Vagina (tissue), 2 donors: ENCODE data around the gene YARS1. TPM values are rescaled to one million over a fixed set of nuclear protein-coding genes. Genes with fewer than 3 reads are reported as not detected.

ENCODE experiments used
- DNase-seq, 2 donors: peaks; one replicate each; pipeline ENCODE4 v3.0.0-alpha.2; 2017; ENCODE audit errors: extremely low spot score in 2 of 2
- H3K27ac ChIP-seq: fragments of 200-600 bp; sonication (generic); one replicate; pipeline ENCODE4 v1.5.1; 2019
- H3K27me3 ChIP-seq: fragments of 200-600 bp; sonication (generic); one replicate; pipeline ENCODE4 v1.5.1; 2019
- H3K36me3 ChIP-seq, 2 donors: fragments of 200-600 bp; sonication (generic); one replicate each; pipeline ENCODE4 v1.5.1; 2017 to 2019
- H3K4me1 ChIP-seq: fragments of 200-600 bp; sonication (generic); one replicate; pipeline ENCODE4 v1.5.1; 2019
- H3K4me3 ChIP-seq, 2 donors: fragments of 200-600 bp; sonication (generic); 1 replicate in 1 of 2; 2 replicates in 1 of 2; pipeline ENCODE4 v1.5.1; 2016 to 2019
- H3K9me3 ChIP-seq: fragments of 200-600 bp; sonication (generic); one replicate; pipeline ENCODE4 v1.5.1; 2019
- CTCF ChIP-seq, 3 experiments: fragments of 450-650 bp in 2 of 3; fragments of 200-600 bp in 1 of 3; sonication (generic) in 1 of 3; IDR thresholded peaks; one replicate each; pipeline ENCODE4 v1.5.1; 2017 to 2019; ENCODE audit warnings: antibody characterized with exemption in 3 of 3, mild to moderate bottlenecking in 2 of 3, moderate library complexity in 2 of 3
- POLR2A ChIP-seq, 2 donors: fragments of 450-650 bp; IDR thresholded peaks; one replicate each; pipeline ENCODE4 v1.6.1; 2017; ENCODE audit warnings: antibody characterized with exemption in 2 of 2, mild to moderate bottlenecking in 2 of 2, moderate library complexity in 2 of 2
- POLR2AphosphoS5 ChIP-seq, 2 donors: sonication (generic); formaldehyde crosslinking; IDR thresholded peaks; one replicate each; pipeline ENCODE4 v1.9.0; 2017; ENCODE audit warnings: antibody characterized with exemption in 2 of 2, mild to moderate bottlenecking in 2 of 2, low read depth in 1 of 2; ENCODE audit not compliant: insufficient read depth in 1 of 2
- intact Hi-C: fragments of 100-400 bp; cut with DNase I; formaldehyde crosslinking; loops from one replicate; pipeline ENCODE4 v1.15.1; 2023
- total RNA-seq: library from RNA; depleted of rRNA; stranded (reverse); fragments of >200 nt; gene quantifications from one replicate; pipeline ENCODE4 v1.2.3, GENCODE V29; 2016

The YARS1 gene
- total RNA-seq, 1 donor from 2014 or later: 41.3 TPM

DNA sequence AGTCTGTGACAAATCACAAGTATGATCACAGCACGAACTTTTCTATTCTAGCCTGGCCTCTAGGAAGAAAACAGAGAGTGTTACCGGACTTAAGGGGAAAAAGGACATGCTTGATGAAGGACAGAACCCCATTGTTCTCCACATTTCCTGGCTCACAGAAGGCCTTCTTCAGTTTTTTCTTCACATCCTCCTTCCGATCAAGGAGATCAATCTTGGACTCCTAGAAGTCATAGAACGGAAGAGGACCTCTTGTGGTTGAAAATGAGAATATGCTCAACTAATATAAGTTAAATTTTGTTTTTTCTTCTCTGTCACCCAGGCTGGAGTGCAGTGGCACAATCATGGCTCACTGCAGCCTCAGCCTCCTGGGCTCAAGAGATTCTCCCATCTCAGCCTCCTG is 30.3 kb downstream of the YARS1 start:
- Histone ChIP-seq H3K27me3 (no peaks in the 10 kb centered on the region), H3K27ac (no peak overlapping the region), H3K9me3 (no peaks in the 10 kb centered on the region), H3K4me3 (no peak overlapping the region), H3K4me1 (no peaks in the 10 kb centered on the region), H3K36me3 (peaks cover 0 to 47% of the 10 kb centered on the region in 2 donors)
- DNase-seq: no peak
- no peak for TF ChIP-seq POLR2AphosphoS5 (IDR thresholded peaks at IDR 0.05; ENCODE audit: insufficient read depth in 1 of 2, low read depth in 1 of 2)
- TF ChIP-seq POLR2A (IDR thresholded peaks at IDR 0.05): no peak
- TF ChIP-seq CTCF (IDR thresholded peaks at IDR 0.05): no peak
- intact Hi-C loops: no loop called here

- H3K4me3 ChIP-seq: no peak overlapping the region
- intact Hi-C loops: no loop called here
- no peaks in the 10 kb centered on the region for H3K27me3 ChIP-seq
- TF ChIP-seq CTCF (IDR thresholded peaks at IDR 0.05) (no peak), POLR2A (IDR thresholded peaks at IDR 0.05) (no peak), POLR2AphosphoS5 (IDR thresholded peaks at IDR 0.05; ENCODE audit: insufficient read depth in 1 of 2, low read depth in 1 of 2) (no peak)
- DNase-seq: no peak
- peaks cover 4 to 56% of the 10 kb centered on the region in 2 donors for H3K36me3 ChIP-seq
- H3K9me3 ChIP-seq: no peaks in the 10 kb centered on the region
- H3K27ac ChIP-seq: no peak overlapping the region
- H3K4me1 ChIP-seq: no peaks in the 10 kb centered on the region
Measured at GRCh38 chr1:32784817-32785216, 32.3 kb downstream of the YARS1 start.

- H3K4me3 ChIP-seq: no peak overlapping the region
- H3K27ac ChIP-seq: no peak overlapping the region
- no peak for DNase-seq
- TF ChIP-seq POLR2A (IDR thresholded peaks at IDR 0.05): no peak
- TF ChIP-seq POLR2AphosphoS5 (IDR thresholded peaks at IDR 0.05; ENCODE audit: insufficient read depth in 1 of 2, low read depth in 1 of 2): no peak
- H3K36me3 ChIP-seq: peaks cover 4 to 65% of the 10 kb centered on the region in 2 donors
- H3K4me1 ChIP-seq: no peaks in the 10 kb centered on the region
- intact Hi-C loops: no loop called here
- H3K27me3 ChIP-seq: no peaks in the 10 kb centered on the region
- no peaks in the 10 kb centered on the region for H3K9me3 ChIP-seq
Measured at GRCh38 chr1:32783851-32784250, 33.3 kb downstream of the YARS1 start.

DNA sequence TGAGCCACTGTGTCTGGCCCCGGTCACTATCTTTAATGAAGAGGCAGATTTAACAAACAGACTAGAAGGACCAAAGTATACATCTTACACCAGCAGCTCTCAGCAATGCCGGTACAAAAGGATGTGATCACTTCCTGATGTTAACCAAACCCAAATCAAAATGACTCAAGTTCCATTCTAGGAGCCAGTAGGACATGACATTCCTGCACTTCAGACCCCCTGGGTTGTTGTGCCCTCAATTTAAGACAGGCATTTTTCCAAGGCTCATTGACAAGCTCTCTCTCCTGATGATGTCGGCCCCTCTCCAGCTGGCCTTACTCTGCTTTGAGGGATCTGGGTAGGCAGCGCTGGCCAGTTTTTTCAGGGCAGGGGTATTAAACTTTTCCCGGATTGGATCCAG is 35.1 kb downstream of the YARS1 start:
- H3K4me1 ChIP-seq: no peaks in the 10 kb centered on the region
- H3K9me3 ChIP-seq: no peaks in the 10 kb centered on the region
- no peak overlapping the region for H3K4me3 ChIP-seq
- no peaks in the 10 kb centered on the region for H3K27me3 ChIP-seq
- intact Hi-C loops: no loop called here
- TF ChIP-seq CTCF (IDR thresholded peaks at IDR 0.05) (no peak), POLR2A (IDR thresholded peaks at IDR 0.05) (no peak), POLR2AphosphoS5 (IDR thresholded peaks at IDR 0.05; ENCODE audit: insufficient read depth in 1 of 2, low read depth in 1 of 2) (no peak)
- H3K36me3 ChIP-seq: peaks cover 4 to 77% of the 10 kb centered on the region in 2 donors
- no peak for DNase-seq
- H3K27ac ChIP-seq: no peak overlapping the region

DNA sequence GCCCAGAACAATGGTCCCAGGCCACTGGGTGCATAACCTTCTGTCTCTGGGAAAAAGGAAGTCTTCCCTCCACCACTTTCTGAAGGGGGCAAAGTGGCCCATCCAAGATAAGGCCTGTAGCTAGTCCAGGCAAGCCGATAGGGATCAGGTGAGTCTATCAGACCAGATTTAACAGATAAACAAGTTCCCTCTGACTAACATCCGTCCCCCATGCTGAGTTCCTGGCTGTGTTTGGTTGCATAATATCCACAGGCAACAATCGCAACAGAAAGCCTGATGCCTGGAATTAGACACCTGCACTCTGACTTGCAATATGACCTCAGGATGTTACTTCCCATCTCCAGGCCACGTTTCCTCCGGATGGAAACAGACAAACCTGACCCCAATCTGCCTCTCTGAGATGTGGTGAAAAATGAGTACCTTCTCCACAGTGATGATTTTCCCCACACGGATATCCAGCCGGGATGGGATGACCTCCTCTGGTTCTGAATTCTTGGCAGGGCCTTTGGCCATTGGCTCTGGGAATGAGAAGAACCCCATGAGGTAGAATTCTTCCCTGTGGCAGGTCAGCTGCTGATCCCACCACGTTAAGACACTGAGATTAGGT is 36.4 kb downstream of the YARS1 start:
- H3K9me3 ChIP-seq: no peaks in the 10 kb centered on the region
- no peak overlapping the region for H3K27ac ChIP-seq
- H3K4me1 ChIP-seq: peaks cover under 1% of the 10 kb centered on the region
- H3K4me3 ChIP-seq: no peak overlapping the region
- H3K27me3 ChIP-seq: no peaks in the 10 kb centered on the region
- DNase-seq: peak in 1 of 2 donors; percentile 84
- intact Hi-C loops: no loop called here
- TF ChIP-seq POLR2A (IDR thresholded peaks at IDR 0.05): no peak
- no peak for TF ChIP-seq POLR2AphosphoS5 (IDR thresholded peaks at IDR 0.05; ENCODE audit: insufficient read depth in 1 of 2, low read depth in 1 of 2)
- no peak for TF ChIP-seq CTCF (IDR thresholded peaks at IDR 0.05)
- H3K36me3 ChIP-seq: peaks cover 4 to 77% of the 10 kb centered on the region in 2 donors
